ENCODE results near the gene SLC35F3.

DNA sequence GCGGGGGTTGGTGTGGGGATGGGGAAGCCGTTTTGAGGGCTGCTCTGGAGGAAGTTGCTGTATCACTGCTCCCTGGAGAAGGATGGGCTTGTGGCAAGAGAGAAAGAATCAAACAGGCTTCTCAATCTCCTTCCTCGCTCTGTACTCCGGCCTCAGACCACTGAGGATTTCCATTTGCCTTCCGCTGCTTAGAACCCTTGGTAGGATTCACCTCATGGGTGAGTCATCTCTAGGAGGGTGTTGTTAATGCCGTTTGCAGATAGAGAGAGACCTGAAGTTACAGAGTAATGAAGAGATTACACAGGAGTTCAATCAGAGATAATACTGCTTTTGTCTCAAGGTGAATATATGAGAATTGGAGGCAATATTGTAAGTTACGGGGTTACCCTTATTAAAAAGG, 15.3 kb downstream of the SLC35F3 start:
- TF ChIP-seq IRF2 (CRISPR knock-in tag; IDR thresholded peaks at IDR 0.05; ENCODE audit: borderline replicate concordance, low read depth) (no peak), ZNF423 (CRISPR knock-in tag; IDR thresholded peaks at IDR 0.05) (no peak), SMAD3 (CRISPR knock-in tag; IDR thresholded peaks at IDR 0.05; ENCODE audit: borderline replicate concordance) (no peak), MXD4 (CRISPR knock-in tag; IDR thresholded peaks at IDR 0.05; ENCODE audit: borderline replicate concordance) (no peak), NFYB (CRISPR knock-in tag; conservative IDR thresholded peaks at IDR 0.05; ENCODE audit: low read depth) (no peak)
- TF ChIP-seq, protein P1, sequence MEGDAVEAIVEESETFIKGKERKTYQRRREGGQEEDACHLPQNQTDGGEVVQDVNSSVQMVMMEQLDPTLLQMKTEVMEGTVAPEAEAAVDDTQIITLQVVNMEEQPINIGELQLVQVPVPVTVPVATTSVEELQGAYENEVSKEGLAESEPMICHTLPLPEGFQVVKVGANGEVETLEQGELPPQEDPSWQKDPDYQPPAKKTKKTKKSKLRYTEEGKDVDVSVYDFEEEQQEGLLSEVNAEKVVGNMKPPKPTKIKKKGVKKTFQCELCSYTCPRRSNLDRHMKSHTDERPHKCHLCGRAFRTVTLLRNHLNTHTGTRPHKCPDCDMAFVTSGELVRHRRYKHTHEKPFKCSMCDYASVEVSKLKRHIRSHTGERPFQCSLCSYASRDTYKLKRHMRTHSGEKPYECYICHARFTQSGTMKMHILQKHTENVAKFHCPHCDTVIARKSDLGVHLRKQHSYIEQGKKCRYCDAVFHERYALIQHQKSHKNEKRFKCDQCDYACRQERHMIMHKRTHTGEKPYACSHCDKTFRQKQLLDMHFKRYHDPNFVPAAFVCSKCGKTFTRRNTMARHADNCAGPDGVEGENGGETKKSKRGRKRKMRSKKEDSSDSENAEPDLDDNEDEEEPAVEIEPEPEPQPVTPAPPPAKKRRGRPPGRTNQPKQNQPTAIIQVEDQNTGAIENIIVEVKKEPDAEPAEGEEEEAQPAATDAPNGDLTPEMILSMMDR (IDR thresholded peaks at IDR 0.05) = no peak
- TF ChIP-seq, protein P2, sequence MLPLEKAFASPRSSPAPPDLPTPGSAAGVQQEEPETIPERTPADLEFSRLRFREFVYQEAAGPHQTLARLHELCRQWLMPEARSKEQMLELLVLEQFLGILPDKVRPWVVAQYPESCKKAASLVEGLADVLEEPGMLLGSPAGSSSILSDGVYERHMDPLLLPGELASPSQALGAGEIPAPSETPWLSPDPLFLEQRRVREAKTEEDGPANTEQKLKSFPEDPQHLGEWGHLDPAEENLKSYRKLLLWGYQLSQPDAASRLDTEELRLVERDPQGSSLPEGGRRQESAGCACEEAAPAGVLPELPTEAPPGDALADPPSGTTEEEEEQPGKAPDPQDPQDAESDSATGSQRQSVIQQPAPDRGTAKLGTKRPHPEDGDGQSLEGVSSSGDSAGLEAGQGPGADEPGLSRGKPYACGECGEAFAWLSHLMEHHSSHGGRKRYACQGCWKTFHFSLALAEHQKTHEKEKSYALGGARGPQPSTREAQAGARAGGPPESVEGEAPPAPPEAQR (CRISPR knock-in tag; IDR thresholded peaks at IDR 0.05) = no peak
- TF ChIP-seq, protein P3, sequence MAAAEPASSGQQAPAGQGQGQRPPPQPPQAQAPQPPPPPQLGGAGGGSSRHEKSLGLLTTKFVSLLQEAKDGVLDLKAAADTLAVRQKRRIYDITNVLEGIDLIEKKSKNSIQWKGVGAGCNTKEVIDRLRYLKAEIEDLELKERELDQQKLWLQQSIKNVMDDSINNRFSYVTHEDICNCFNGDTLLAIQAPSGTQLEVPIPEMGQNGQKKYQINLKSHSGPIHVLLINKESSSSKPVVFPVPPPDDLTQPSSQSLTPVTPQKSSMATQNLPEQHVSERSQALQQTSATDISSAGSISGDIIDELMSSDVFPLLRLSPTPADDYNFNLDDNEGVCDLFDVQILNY (CRISPR knock-in tag; IDR thresholded peaks at IDR 0.05) = no peak
- TF ChIP-seq, protein P4, sequence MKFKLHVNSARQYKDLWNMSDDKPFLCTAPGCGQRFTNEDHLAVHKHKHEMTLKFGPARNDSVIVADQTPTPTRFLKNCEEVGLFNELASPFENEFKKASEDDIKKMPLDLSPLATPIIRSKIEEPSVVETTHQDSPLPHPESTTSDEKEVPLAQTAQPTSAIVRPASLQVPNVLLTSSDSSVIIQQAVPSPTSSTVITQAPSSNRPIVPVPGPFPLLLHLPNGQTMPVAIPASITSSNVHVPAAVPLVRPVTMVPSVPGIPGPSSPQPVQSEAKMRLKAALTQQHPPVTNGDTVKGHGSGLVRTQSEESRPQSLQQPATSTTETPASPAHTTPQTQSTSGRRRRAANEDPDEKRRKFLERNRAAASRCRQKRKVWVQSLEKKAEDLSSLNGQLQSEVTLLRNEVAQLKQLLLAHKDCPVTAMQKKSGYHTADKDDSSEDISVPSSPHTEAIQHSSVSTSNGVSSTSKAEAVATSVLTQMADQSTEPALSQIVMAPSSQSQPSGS (CRISPR knock-in tag; IDR thresholded peaks at IDR 0.05; ENCODE audit: borderline replicate concordance, low read depth) = no peak
- TF ChIP-seq, protein P5, sequence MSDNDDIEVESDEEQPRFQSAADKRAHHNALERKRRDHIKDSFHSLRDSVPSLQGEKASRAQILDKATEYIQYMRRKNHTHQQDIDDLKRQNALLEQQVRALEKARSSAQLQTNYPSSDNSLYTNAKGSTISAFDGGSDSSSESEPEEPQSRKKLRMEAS (CRISPR knock-in tag; IDR thresholded peaks at IDR 0.05) = no peak
